Heart right ventricle (tissue), 16 donors: ENCODE measurements around the gene POLD2. TPM values are rescaled to one million over a fixed set of nuclear protein-coding genes. Genes with fewer than 3 reads are reported as not detected.

Experiments used
- ATAC-seq, 8 donors: fragments of 200-7000 bp; cut with Tn5 transposase; one replicate each; pipeline ENCODE4 v1.9.1; 2020; ENCODE audit warnings: mild to moderate bottlenecking in 8 of 8, moderate library complexity in 8 of 8, moderate number of reproducible peaks in 1 of 8
- DNase-seq, 2 donors: peaks; one replicate each; pipeline ENCODE4 v3.0.0-alpha.2; 2020
- H3K27ac ChIP-seq, 10 donors: fragments of 200-600 bp; sonication (generic) in 2 of 10; one replicate each; pipeline versions ENCODE4 v1.5.0 to v1.8.0; 2020 to 2022; ENCODE audit warnings: mild to moderate bottlenecking in 3 of 10
- H3K27me3 ChIP-seq, 7 donors: fragments of 200-600 bp; one replicate each; pipeline ENCODE4 v1.8.0; 2021 to 2022; ENCODE audit warnings: mild to moderate bottlenecking in 2 of 7
- H3K36me3 ChIP-seq, 9 donors: fragments of 200-600 bp; sonication (generic) in 1 of 9; one replicate each; pipeline versions ENCODE4 v1.5.0 to v1.8.0; 2020 to 2022; ENCODE audit warnings: mild to moderate bottlenecking in 2 of 9
- H3K4me1 ChIP-seq, 9 donors: fragments of 200-600 bp; sonication (generic) in 1 of 9; one replicate each; pipeline versions ENCODE4 v1.5.0 to v1.8.0; 2020 to 2022; ENCODE audit warnings: mild to moderate bottlenecking in 4 of 9
- H3K4me3 ChIP-seq, 10 donors: fragments of 200-600 bp; sonication (generic) in 2 of 10; one replicate each; pipeline versions ENCODE4 v1.5.0 to v1.8.0; 2020 to 2022; ENCODE audit warnings: mild to moderate bottlenecking in 7 of 10, moderate library complexity in 2 of 10
- H3K9me3 ChIP-seq, 11 donors: fragments of 200-600 bp in 10 of 11; sonication (generic) in 2 of 11; one replicate each; pipeline versions ENCODE4 v1.5.0 to v1.8.0; 2013 to 2022; ENCODE audit warnings: mild to moderate bottlenecking in 2 of 11, control low read depth in 1 of 11, moderate library complexity in 1 of 11
- CTCF ChIP-seq, 9 donors: fragments of 200-600 bp; sonication (generic) in 2 of 9; IDR thresholded peaks; one replicate each; pipeline versions ENCODE4 v1.5.0 to v1.8.0; 2021 to 2022; ENCODE audit warnings: antibody characterized with exemption in 9 of 9, mild to moderate bottlenecking in 5 of 9, moderate library complexity in 1 of 9
- WGBS, 2 donors: extraction: QIAGEN DNeasy Blood & Tissue Kit; methylation state at CpG; one replicate each; pipeline ENCODE4 v1.1.7; 2013; ENCODE audit warnings: inconsistent platforms in 1 of 2; 5-methylcytosine and 5-hydroxymethylcytosine counted together
- intact Hi-C, 10 donors: fragments of 100-400 bp; cut with DNase I; formaldehyde crosslinking; loops; one replicate each; pipeline versions ENCODE4 v1.11.1 to v1.14.2; 2022
- polyA plus RNA-seq, 2 donors: library from polyadenylated mRNA; stranded (reverse); fragments of 200-250 nt; gene quantifications; one replicate each; pipeline ENCODE4 v1.2.3, GENCODE V29; 2013
- total RNA-seq, 10 donors: library from RNA; stranded (reverse); fragmentation: NEBNext Ultra II Directional in 3 of 10; extraction: Animal tissue kit (Norgen Biotek cat#: 25700) in 3 of 10; gene quantifications; one replicate each; pipeline versions ENCODE4 v1.2.1 to v1.2.4, GENCODE V29; 2021 to 2023
- donor health status: Arrhythmogenic right ventricular cardiomyopathy.
- donor health status: ischemic (EF 13 %, LVEDD 7.1; RV severe dilation, severe dysfunction).
- donor health status: healthy with polysubstance abuse.
- donor health status: DM: no; HTN: yes; CAD: no.
- donor health status: DM: no; HTN: no; CAD: no.
- donor health status: ischemic (EF 25% LVEDD 6.9; RV normal size, moderate dysfunction).
- donor health status: ischemic (EF 25% LVEDD 5.7; RV mildly dilated, moderate dysfunction).
- donor health status: healthy.
- donor health status: DM: yes; HTN: yes; CAD: no.
- donor health status: Ischemic cardiomyopathy.
- donor health status: ischemic (EF 35%, LVEDD 5.7; RV mildly dilated, moderate dysfunction).
- donor health status: nonischemic (EF 11% LVEDD 7.7; RV severe dilation, severe dysfunction).
- donor health status: DM: yes; HTN: yes; CAD: no.
- donor health status: PGD.
- donor health status: ischemic (EF 29% LVEDD 5.4; RV normal size, mild dysfunction).
- donor health status: nonischemic (EF 23%, LVEDD 6.1; RV moderate dilation, normal function).

POLD2 gene
- total and polyA plus RNA-seq, 12 donors, result 64.4 to 150 (median 78.8) TPM

- 92 to 97% methylated on average over 18 of the region's 18 CpGs for WGBS, 2 donors
- no peak overlapping the region for H3K4me3 ChIP-seq
- H3K4me1 ChIP-seq, result peaks cover under 1 to 36% (median 12%) of the 10 kb centered on the region in 9 donors
- H3K27ac ChIP-seq, result no peak overlapping the region
- ATAC-seq, result no peak
- peaks cover 0 to 68% (median 3%) of the 10 kb centered on the region in 9 donors for H3K36me3 ChIP-seq
- H3K27me3 ChIP-seq, result peaks cover 0 to 10% (median 0%) of the 10 kb centered on the region in 7 donors
- no peak for TF ChIP-seq CTCF (IDR thresholded peaks at IDR 0.05)
- intact Hi-C loops, result no loop called here
- no peak for DNase-seq
- no peaks in the 10 kb centered on the region for H3K9me3 ChIP-seq
Observed at GRCh38 chr7:44109991-44110390, 13.4 kb downstream of the POLD2 start.

- TF ChIP-seq CTCF (IDR thresholded peaks at IDR 0.05), result no peak
- H3K36me3 ChIP-seq, result peaks cover 0 to 59% (median 3%) of the 10 kb centered on the region in 9 donors
- WGBS, 2 donors, result 85 to 89% methylated on average over 21 of the region's 21 CpGs
- intact Hi-C loops, result no loop called here
- H3K4me3 ChIP-seq, result no peak overlapping the region
- H3K27ac ChIP-seq, result peak overlapping the region in 1 of 10 donors; percentile 25
- H3K9me3 ChIP-seq, result no peaks in the 10 kb centered on the region
- H3K4me1 ChIP-seq, result peaks cover 0 to 30% (median 7%) of the 10 kb centered on the region in 9 donors
- ATAC-seq (no peak), DNase-seq (no peak)
- peaks cover 0 to 19% (median 0%) of the 10 kb centered on the region in 7 donors for H3K27me3 ChIP-seq
Observed at GRCh38 chr7:44108768-44109750, 14.3 kb downstream of the POLD2 start.

- Histone ChIP-seq H3K27ac (peak overlapping the region in 1 of 10 donors; percentile 25), H3K9me3 (no peaks in the 10 kb centered on the region), H3K27me3 (peaks cover 0 to 26% (median 0%) of the 10 kb centered on the region in 7 donors), H3K4me3 (peak overlapping the region in 3 of 10 donors; percentile 61 to 66 (median 64)), H3K4me1 (peaks cover 0 to 32% (median 14%) of the 10 kb centered on the region in 9 donors), H3K36me3 (peaks cover 0 to 52% (median 3%) of the 10 kb centered on the region in 9 donors)
- 91 to 92% methylated on average over 19 to 21 of the region's 21 CpGs for WGBS, 2 donors
- intact Hi-C loops, result no loop called here
- DNase-seq (no peak), ATAC-seq (no peak)
- TF ChIP-seq CTCF (IDR thresholded peaks at IDR 0.05), result no peak
Observed at GRCh38 chr7:44107961-44108767, 15.2 kb downstream of the POLD2 start.
